Activated T-helper 2 cell treated with anti-CD3 and anti-CD28 coated beads, Interferon-gamma antibody, Interleukin-2, Interleukin-4, amounts not matched to agents 10 μg/mL and 5 μg/mL and 100 μg/mL, durations not matched to agents 14 hours and 24 hours and 36 hours (primary cell): ENCODE data around the gene ESR1. TPM values are rescaled to one million over a fixed set of nuclear protein-coding genes. Genes with fewer than 3 reads are reported as not detected.
"Not testable (repeated sequence)": the region's sequence is repeated elsewhere in the genome, so short reads cannot be mapped to it uniquely, and the experiment has no call there.

Source experiments
- DNase-seq: peaks from one replicate; pipeline ENCODE4 v3.0.0; 2021; ENCODE audit warnings: low spot score
- H3K27ac Mint-ChIP-seq: one replicate; pipeline ENCODE4 v1.8.0; 2021; ENCODE audit warnings: mixed read lengths
- H3K27me3 Mint-ChIP-seq: one replicate; pipeline ENCODE4 v1.8.0; 2021; ENCODE audit warnings: low read depth, mixed read lengths
- H3K36me3 Mint-ChIP-seq: one replicate; pipeline ENCODE4 v1.8.0; 2021; ENCODE audit warnings: low read depth, mixed read lengths
- H3K4me1 Mint-ChIP-seq: one replicate; pipeline ENCODE4 v1.8.0; 2021; ENCODE audit warnings: low read depth, mixed read lengths
- H3K4me3 Mint-ChIP-seq: one replicate; pipeline ENCODE4 v1.8.0; 2021; ENCODE audit warnings: low read depth, mild to moderate bottlenecking, moderate library complexity, mixed read lengths
- H3K9me3 Mint-ChIP-seq: one replicate; pipeline ENCODE4 v1.8.0; 2021; ENCODE audit warnings: mixed read lengths
- intact Hi-C: fragments of 100-400 bp; cut with micrococcal nuclease; formaldehyde crosslinking; loops from one replicate; pipeline ENCODE4 v1.15.1; 2023
- total RNA-seq: library from RNA; stranded (reverse); gene quantifications from 2 replicates; pipeline ENCODE4 v1.2.3, GENCODE V29; 2022

ESR1 gene
- total RNA-seq, 1 donor from 2014 or later = not detected

- DNase-seq = no peak
- no peak overlapping the region for H3K4me3 Mint-ChIP-seq
- H3K36me3 Mint-ChIP-seq = no peaks in the 10 kb centered on the region
- H3K9me3 Mint-ChIP-seq = no peaks in the 10 kb centered on the region
- intact Hi-C loops = no loop called here
- H3K4me1 Mint-ChIP-seq = no peaks in the 10 kb centered on the region
- H3K27ac Mint-ChIP-seq = no peak overlapping the region
- no peaks in the 10 kb centered on the region for H3K27me3 Mint-ChIP-seq
Measured at GRCh38 chr6:151914484-151914883, 107.0 kb downstream of the ESR1 start.

GRCh38 chr6:151916075-151916474, 108.6 kb downstream of the ESR1 start:
- intact Hi-C loops = no loop called here
- Mint-ChIP-seq H3K27me3 (no peaks in the 10 kb centered on the region), H3K4me1 (no peaks in the 10 kb centered on the region), H3K9me3 (no peaks in the 10 kb centered on the region), H3K36me3 (no peaks in the 10 kb centered on the region), H3K4me3 (no peak overlapping the region), H3K27ac (no peak overlapping the region)
- DNase-seq = no peak

GRCh38 chr6:151916680-151917164, 109.2 kb downstream of the ESR1 start:
- DNase-seq = no peak
- intact Hi-C loops = no loop called here
- Mint-ChIP-seq H3K27me3 (no peaks in the 10 kb centered on the region), H3K36me3 (no peaks in the 10 kb centered on the region), H3K9me3 (no peaks in the 10 kb centered on the region), H3K4me3 (no peak overlapping the region), H3K27ac (no peak overlapping the region), H3K4me1 (no peaks in the 10 kb centered on the region)

- no peak for DNase-seq
- Mint-ChIP-seq H3K4me1 (no peaks in the 10 kb centered on the region), H3K9me3 (no peaks in the 10 kb centered on the region), H3K36me3 (no peaks in the 10 kb centered on the region), H3K27me3 (no peaks in the 10 kb centered on the region), H3K4me3 (no peak overlapping the region), H3K27ac (no peak overlapping the region)
- intact Hi-C loops = no loop called here
Measured at GRCh38 chr6:151917531-151918329, 110.2 kb downstream of the ESR1 start.

GRCh38 chr6:151940307-151940706, 132.8 kb downstream of the ESR1 start:
- no peaks in the 10 kb centered on the region for H3K27me3 Mint-ChIP-seq
- H3K9me3 Mint-ChIP-seq = no peaks in the 10 kb centered on the region
- H3K27ac Mint-ChIP-seq = no peak overlapping the region
- no peak overlapping the region for H3K4me3 Mint-ChIP-seq
- intact Hi-C loops = no loop called here
- no peaks in the 10 kb centered on the region for H3K36me3 Mint-ChIP-seq
- no peaks in the 10 kb centered on the region for H3K4me1 Mint-ChIP-seq
- DNase-seq = no peak

- intact Hi-C loops = no loop called here
- peaks cover 5% of the 10 kb centered on the region for H3K4me1 Mint-ChIP-seq
- H3K9me3 Mint-ChIP-seq = peaks cover 4% of the 10 kb centered on the region
- no peak overlapping the region for H3K4me3 Mint-ChIP-seq
- peaks cover 5% of the 10 kb centered on the region for H3K27me3 Mint-ChIP-seq
- H3K36me3 Mint-ChIP-seq = no peaks in the 10 kb centered on the region
- no peak for DNase-seq
- no peak overlapping the region for H3K27ac Mint-ChIP-seq
Measured at GRCh38 chr6:151948002-151948743, 140.7 kb downstream of the ESR1 start.

- intact Hi-C loops = no loop called here
- no peak overlapping the region for H3K4me3 Mint-ChIP-seq
- no peak for DNase-seq
- peaks cover 10% of the 10 kb centered on the region for H3K4me1 Mint-ChIP-seq
- no peak overlapping the region for H3K27ac Mint-ChIP-seq
- no peaks in the 10 kb centered on the region for H3K36me3 Mint-ChIP-seq
- H3K27me3 Mint-ChIP-seq = peaks cover 26% of the 10 kb centered on the region
- no peaks in the 10 kb centered on the region for H3K9me3 Mint-ChIP-seq
Measured at GRCh38 chr6:151958332-151958731, 150.8 kb downstream of the ESR1 start.

GRCh38 chr6:151959086-151959485, 151.6 kb downstream of the ESR1 start:
- H3K9me3 Mint-ChIP-seq = no peaks in the 10 kb centered on the region
- intact Hi-C loops = no loop called here
- H3K4me3 Mint-ChIP-seq = no peak overlapping the region
- no peak overlapping the region for H3K27ac Mint-ChIP-seq
- peaks cover 10% of the 10 kb centered on the region for H3K4me1 Mint-ChIP-seq
- peaks cover 31% of the 10 kb centered on the region for H3K27me3 Mint-ChIP-seq
- H3K36me3 Mint-ChIP-seq = no peaks in the 10 kb centered on the region
- DNase-seq = no peak

- DNase-seq = no peak
- Mint-ChIP-seq H3K4me1 (peaks cover 10% of the 10 kb centered on the region), H3K27me3 (peaks cover 35% of the 10 kb centered on the region), H3K36me3 (no peaks in the 10 kb centered on the region), H3K9me3 (no peaks in the 10 kb centered on the region), H3K4me3 (no peak overlapping the region), H3K27ac (no peak overlapping the region)
- intact Hi-C loops = no loop called here
Measured at GRCh38 chr6:151961809-151962208, 154.3 kb downstream of the ESR1 start.

GRCh38 chr6:151962246-151962846, 154.9 kb downstream of the ESR1 start:
- H3K4me1 Mint-ChIP-seq = peaks cover 10% of the 10 kb centered on the region
- no peak overlapping the region for H3K27ac Mint-ChIP-seq
- no peak overlapping the region for H3K4me3 Mint-ChIP-seq
- H3K36me3 Mint-ChIP-seq = no peaks in the 10 kb centered on the region
- no peak for DNase-seq
- H3K27me3 Mint-ChIP-seq = peaks cover 39% of the 10 kb centered on the region
- intact Hi-C loops = no loop called here
- no peaks in the 10 kb centered on the region for H3K9me3 Mint-ChIP-seq

GRCh38 chr6:151963001-151963400, 155.5 kb downstream of the ESR1 start:
- DNase-seq = no peak
- Mint-ChIP-seq H3K27me3 (peaks cover 40% of the 10 kb centered on the region), H3K4me1 (peaks cover 10% of the 10 kb centered on the region), H3K4me3 (no peak overlapping the region), H3K27ac (no peak overlapping the region), H3K36me3 (no peaks in the 10 kb centered on the region), H3K9me3 (no peaks in the 10 kb centered on the region)
- intact Hi-C loops = no loop called here

- H3K4me1 Mint-ChIP-seq, H3K27ac Mint-ChIP-seq, H3K36me3 Mint-ChIP-seq, H3K9me3 Mint-ChIP-seq, DNase-seq, H3K4me3 Mint-ChIP-seq, intact Hi-C loops: not testable (repeated sequence)
- H3K27me3 Mint-ChIP-seq = peaks cover 35% of the 10 kb centered on the region
Measured at GRCh38 chr6:151964412-151964811, 156.9 kb downstream of the ESR1 start.
